ENCODE results near the gene KLHL25. TPM values are rescaled to one million over a fixed set of nuclear protein-coding genes. Genes with fewer than 3 reads are reported as not detected.

Gene KLHL25
- polyA plus RNA-seq, 2 of the 4 experiments (the other 2 are of a cell fraction), result 3.2 to 6.1 TPM

DNA sequence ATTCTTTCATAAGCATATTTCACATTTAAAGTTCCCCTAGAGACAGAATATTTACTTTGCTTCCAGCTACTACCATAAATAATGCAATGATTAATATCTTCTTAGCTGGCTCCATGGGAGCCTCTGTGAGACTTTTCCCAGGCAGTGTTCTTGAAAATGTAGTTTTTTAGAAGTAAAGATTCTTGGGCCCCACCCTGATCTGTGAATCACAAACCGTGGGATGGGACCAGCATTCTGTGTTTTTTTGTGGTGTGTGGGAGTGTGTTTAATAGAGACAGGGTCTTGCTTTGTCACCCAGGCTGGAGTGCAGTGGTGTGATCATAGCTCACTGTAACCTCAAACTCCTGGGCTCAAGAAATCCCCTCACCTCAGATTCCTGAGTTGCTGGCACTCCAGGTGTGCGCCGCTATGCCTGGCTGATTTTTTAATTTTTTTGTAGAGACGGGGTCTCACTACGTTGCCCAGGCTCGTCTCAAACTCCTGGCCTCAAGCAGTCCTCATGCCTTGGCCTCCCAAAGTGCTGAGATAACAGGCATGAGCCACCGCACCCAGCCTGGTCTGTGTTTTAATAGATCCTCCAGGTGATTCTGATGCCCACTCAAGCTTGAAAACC lies 83.0 kb downstream of the KLHL25 start:
- 93% methylated on average over 7 of the region's 7 CpGs for WGBS (ENCODE audit: missing lambda C conversion rate)
- POLR2A ChIA-PET, result no interaction called here
- TF ChIP-seq POLR2AphosphoS2 (conservative IDR thresholded peaks at IDR 0.05; ENCODE audit: low read length) (no peak), NR3C1 (IDR thresholded peaks at IDR 0.05) (no peak), KDM5A (IDR thresholded peaks at IDR 0.05) (no peak), HEYL (CRISPR knock-in tag; IDR thresholded peaks at IDR 0.05) (no peak), MAZ (IDR thresholded peaks at IDR 0.05; ENCODE audit: borderline replicate concordance, low read depth, low read length) (no peak), HDAC2 (IDR thresholded peaks at IDR 0.05) (no peak), CEBPB (IDR thresholded peaks at IDR 0.05) (no peak), BHLHE40 (IDR thresholded peaks at IDR 0.05; ENCODE audit: low read depth, low read length) (no peak), NFE2L2 (conservative IDR thresholded peaks at IDR 0.05; ENCODE audit: low read length) (no peak), ZFP36 (IDR thresholded peaks at IDR 0.05; ENCODE audit: borderline replicate concordance, partially characterized antibody) (no peak), HOXA7 (CRISPR knock-in tag; IDR thresholded peaks at IDR 0.05) (no peak), HOXB13 (CRISPR knock-in tag; IDR thresholded peaks at IDR 0.05; ENCODE audit: low read depth) (no peak), FOSB (CRISPR knock-in tag; IDR thresholded peaks at IDR 0.05) (no peak), RAD21 (conservative IDR thresholded peaks at IDR 0.05 in 1 of 2, IDR thresholded peaks at IDR 0.05 in 1 of 2) (no peak), EHF (CRISPR knock-in tag; IDR thresholded peaks at IDR 0.05) (no peak), HOXB5 (CRISPR knock-in tag; IDR thresholded peaks at IDR 0.05) (no peak), RNF2 (IDR thresholded peaks at IDR 0.05; ENCODE audit: borderline replicate concordance, low read depth) (no peak)
- TF ChIP-seq, protein P1, sequence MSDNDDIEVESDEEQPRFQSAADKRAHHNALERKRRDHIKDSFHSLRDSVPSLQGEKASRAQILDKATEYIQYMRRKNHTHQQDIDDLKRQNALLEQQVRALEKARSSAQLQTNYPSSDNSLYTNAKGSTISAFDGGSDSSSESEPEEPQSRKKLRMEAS (IDR thresholded peaks at IDR 0.05), result no peak
- TF ChIP-seq, protein P2, sequence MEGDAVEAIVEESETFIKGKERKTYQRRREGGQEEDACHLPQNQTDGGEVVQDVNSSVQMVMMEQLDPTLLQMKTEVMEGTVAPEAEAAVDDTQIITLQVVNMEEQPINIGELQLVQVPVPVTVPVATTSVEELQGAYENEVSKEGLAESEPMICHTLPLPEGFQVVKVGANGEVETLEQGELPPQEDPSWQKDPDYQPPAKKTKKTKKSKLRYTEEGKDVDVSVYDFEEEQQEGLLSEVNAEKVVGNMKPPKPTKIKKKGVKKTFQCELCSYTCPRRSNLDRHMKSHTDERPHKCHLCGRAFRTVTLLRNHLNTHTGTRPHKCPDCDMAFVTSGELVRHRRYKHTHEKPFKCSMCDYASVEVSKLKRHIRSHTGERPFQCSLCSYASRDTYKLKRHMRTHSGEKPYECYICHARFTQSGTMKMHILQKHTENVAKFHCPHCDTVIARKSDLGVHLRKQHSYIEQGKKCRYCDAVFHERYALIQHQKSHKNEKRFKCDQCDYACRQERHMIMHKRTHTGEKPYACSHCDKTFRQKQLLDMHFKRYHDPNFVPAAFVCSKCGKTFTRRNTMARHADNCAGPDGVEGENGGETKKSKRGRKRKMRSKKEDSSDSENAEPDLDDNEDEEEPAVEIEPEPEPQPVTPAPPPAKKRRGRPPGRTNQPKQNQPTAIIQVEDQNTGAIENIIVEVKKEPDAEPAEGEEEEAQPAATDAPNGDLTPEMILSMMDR (IDR thresholded peaks at IDR 0.05), result no peak
- TF ChIP-seq, protein P3, sequence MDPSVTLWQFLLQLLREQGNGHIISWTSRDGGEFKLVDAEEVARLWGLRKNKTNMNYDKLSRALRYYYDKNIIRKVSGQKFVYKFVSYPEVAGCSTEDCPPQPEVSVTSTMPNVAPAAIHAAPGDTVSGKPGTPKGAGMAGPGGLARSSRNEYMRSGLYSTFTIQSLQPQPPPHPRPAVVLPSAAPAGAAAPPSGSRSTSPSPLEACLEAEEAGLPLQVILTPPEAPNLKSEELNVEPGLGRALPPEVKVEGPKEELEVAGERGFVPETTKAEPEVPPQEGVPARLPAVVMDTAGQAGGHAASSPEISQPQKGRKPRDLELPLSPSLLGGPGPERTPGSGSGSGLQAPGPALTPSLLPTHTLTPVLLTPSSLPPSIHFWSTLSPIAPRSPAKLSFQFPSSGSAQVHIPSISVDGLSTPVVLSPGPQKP (IDR thresholded peaks at IDR 0.05; ENCODE audit: low read depth, low read length), result no peak
- no peak for ATAC-seq
- Histone ChIP-seq H3K4me2 (no peak overlapping the region), H3K9me3 (no peaks in the 10 kb centered on the region), H3K4me1 (peaks cover 18% of the 10 kb centered on the region), H3K27ac (no peak overlapping the region), H3K4me3 (no peak overlapping the region)
- no peak for FAIRE-seq
- CTCF ChIA-PET, result interaction anchor here (0.6 to 1.8 kb wide), 5 partner anchors 9 to 409 kb away, joined by 3 to 6 read pairs (median 3); no protein-coding TSS in a partner anchor
- no peak for DNase-seq (ENCODE audit: low read depth in 1 of 2, low spot score in 1 of 2)

DNA sequence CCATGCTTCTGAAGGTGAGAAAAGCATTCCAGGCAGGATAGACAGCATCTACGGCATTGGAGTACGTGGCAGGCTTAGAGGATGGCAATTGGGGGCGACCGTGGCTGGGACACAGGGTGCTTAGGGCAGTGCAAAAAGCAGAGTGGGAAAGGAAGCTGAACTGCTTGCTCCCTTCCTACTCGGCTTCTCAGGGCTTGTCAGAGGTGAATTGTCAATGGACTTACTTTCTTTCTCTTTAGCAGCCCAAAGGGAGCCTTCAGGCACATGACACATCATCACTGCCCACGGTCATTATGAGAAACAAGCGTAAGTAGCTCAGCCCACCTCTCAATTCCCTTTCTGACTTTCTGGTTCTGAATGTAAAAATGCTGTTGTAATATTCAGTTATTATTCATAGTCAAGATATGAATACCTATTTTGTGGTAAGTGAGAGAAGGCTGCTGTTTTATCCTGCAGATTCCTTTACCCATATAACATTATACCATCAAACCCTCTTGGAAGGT lies 84.3 kb downstream of the KLHL25 start:
- ATAC-seq, result no peak
- DNase-seq (ENCODE audit: low read depth in 1 of 2, low spot score in 1 of 2), result no peak
- Histone ChIP-seq H3K4me2 (no peak overlapping the region), H3K9me3 (no peaks in the 10 kb centered on the region), H3K27ac (no peak overlapping the region), H3K4me1 (peaks cover 20% of the 10 kb centered on the region), H3K4me3 (no peak overlapping the region)
- ChIA-PET CTCF (interaction anchor here (0.6 to 0.9 kb wide), 2 partner anchors 53 to 132 kb away, joined by 3 read pairs; no protein-coding TSS in a partner anchor), POLR2A (no interaction called here)
- 91% methylated on average over 7 of the region's 7 CpGs for WGBS (ENCODE audit: missing lambda C conversion rate)
- no peak for FAIRE-seq
- TF ChIP-seq TP53 (CRISPR knock-in tag; IDR thresholded peaks at IDR 0.05) (no peak), BHLHE40 (IDR thresholded peaks at IDR 0.05; ENCODE audit: low read depth, low read length) (no peak), CEBPB (IDR thresholded peaks at IDR 0.05) (no peak), POLR2AphosphoS2 (conservative IDR thresholded peaks at IDR 0.05; ENCODE audit: low read length) (no peak), SREBF2 (IDR thresholded peaks at IDR 0.05) (no peak), HDAC2 (IDR thresholded peaks at IDR 0.05) (no peak), KDM5A (IDR thresholded peaks at IDR 0.05) (no peak), EP300 (IDR thresholded peaks at IDR 0.05) (no peak)
- TF ChIP-seq, protein P4, sequence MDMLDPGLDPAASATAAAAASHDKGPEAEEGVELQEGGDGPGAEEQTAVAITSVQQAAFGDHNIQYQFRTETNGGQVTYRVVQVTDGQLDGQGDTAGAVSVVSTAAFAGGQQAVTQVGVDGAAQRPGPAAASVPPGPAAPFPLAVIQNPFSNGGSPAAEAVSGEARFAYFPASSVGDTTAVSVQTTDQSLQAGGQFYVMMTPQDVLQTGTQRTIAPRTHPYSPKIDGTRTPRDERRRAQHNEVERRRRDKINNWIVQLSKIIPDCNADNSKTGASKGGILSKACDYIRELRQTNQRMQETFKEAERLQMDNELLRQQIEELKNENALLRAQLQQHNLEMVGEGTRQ (IDR thresholded peaks at IDR 0.05), result no peak
- TF ChIP-seq, protein P5, sequence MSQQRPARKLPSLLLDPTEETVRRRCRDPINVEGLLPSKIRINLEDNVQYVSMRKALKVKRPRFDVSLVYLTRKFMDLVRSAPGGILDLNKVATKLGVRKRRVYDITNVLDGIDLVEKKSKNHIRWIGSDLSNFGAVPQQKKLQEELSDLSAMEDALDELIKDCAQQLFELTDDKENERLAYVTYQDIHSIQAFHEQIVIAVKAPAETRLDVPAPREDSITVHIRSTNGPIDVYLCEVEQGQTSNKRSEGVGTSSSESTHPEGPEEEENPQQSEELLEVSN (IDR thresholded peaks at IDR 0.05; ENCODE audit: borderline replicate concordance, low read depth), result no peak
- TF ChIP-seq, protein P6, sequence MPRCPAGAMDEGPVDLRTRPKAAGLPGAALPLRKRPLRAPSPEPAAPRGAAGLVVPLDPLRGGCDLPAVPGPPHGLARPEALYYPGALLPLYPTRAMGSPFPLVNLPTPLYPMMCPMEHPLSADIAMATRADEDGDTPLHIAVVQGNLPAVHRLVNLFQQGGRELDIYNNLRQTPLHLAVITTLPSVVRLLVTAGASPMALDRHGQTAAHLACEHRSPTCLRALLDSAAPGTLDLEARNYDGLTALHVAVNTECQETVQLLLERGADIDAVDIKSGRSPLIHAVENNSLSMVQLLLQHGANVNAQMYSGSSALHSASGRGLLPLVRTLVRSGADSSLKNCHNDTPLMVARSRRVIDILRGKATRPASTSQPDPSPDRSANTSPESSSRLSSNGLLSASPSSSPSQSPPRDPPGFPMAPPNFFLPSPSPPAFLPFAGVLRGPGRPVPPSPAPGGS (IDR thresholded peaks at IDR 0.05), result no peak
- TF ChIP-seq, protein P7, sequence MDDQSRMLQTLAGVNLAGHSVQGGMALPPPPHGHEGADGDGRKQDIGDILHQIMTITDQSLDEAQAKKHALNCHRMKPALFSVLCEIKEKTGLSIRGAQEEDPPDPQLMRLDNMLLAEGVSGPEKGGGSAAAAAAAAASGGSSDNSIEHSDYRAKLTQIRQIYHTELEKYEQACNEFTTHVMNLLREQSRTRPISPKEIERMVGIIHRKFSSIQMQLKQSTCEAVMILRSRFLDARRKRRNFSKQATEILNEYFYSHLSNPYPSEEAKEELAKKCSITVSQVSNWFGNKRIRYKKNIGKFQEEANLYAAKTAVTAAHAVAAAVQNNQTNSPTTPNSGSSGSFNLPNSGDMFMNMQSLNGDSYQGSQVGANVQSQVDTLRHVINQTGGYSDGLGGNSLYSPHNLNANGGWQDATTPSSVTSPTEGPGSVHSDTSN (IDR thresholded peaks at IDR 0.05), result no peak
- TF ChIP-seq, protein P2 (IDR thresholded peaks at IDR 0.05), result no peak

All from A549 (cell line).